ENCODE measurements around the gene MAPK8IP1. TPM values are rescaled to one million over a fixed set of nuclear protein-coding genes. Genes with fewer than 3 reads are reported as not detected.

The MAPK8IP1 gene
- total and polyA plus RNA-seq, 7 donors = 1.2 to 15.5 (median 4.9) TPM

DNA sequence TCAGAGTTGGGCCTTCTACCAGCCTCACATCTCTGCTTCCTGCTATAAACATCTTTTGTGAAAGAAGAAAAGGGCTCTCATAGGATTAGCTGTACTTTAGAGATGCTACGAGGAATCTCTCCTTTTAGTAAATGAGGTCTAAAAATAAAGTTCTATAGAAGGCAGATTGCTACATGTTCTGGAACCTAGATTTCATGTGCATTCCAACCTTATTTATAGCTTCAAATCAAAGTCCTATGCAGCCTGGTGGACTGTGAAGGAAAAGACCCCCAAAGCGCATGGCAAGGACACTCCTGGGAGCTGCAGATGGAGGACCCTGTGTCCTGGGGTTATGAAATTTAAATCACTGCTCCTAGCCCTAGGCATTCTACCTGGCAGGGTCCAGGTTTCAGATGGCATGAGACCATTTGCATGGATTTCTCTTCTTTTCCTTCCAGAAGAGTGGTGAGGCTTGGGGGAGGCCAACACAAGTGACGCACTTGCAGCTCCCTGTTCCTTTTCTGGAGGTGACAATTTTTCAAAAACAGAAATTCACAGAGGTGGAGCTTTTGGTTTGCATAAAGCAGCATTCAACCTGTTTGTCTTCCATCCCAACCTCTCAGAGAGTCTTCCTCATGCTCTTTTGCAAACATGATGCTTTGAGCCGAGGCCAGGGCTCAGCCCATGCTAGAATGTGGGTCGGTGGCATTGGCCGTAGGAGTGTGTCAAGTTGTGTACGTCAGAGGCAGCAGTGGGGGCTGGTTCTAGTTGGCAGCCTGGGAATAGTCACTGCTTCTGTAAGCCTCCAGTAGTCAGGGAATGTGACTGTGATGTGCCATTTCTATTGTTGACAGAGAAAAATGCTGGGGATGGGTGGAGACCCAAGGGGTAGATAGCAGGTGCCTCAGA lies 31.9 kb upstream of the MAPK8IP1 start:
- DNase-seq = no peak
- Histone ChIP-seq H3K36me3 (no peaks in the 10 kb centered on the region), H3K27ac (peak overlapping the region; percentile 81 to 99 (median 88)), H3K27me3 (no peaks in the 10 kb centered on the region), H3K4me3 (no peak overlapping the region), H3K9me3 (no peaks in the 10 kb centered on the region), H3K4me1 (peaks cover 0 to 100% (median 99%) of the 10 kb centered on the region in 4 donors)
- 92% methylated on average over 7 of the region's 7 CpGs for WGBS, 2 donors
- TF ChIP-seq, protein P1, sequence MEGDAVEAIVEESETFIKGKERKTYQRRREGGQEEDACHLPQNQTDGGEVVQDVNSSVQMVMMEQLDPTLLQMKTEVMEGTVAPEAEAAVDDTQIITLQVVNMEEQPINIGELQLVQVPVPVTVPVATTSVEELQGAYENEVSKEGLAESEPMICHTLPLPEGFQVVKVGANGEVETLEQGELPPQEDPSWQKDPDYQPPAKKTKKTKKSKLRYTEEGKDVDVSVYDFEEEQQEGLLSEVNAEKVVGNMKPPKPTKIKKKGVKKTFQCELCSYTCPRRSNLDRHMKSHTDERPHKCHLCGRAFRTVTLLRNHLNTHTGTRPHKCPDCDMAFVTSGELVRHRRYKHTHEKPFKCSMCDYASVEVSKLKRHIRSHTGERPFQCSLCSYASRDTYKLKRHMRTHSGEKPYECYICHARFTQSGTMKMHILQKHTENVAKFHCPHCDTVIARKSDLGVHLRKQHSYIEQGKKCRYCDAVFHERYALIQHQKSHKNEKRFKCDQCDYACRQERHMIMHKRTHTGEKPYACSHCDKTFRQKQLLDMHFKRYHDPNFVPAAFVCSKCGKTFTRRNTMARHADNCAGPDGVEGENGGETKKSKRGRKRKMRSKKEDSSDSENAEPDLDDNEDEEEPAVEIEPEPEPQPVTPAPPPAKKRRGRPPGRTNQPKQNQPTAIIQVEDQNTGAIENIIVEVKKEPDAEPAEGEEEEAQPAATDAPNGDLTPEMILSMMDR (IDR thresholded peaks at IDR 0.05) = no peak
- TF ChIP-seq EP300 (IDR thresholded peaks at IDR 0.05) (no peak), POLR2A (IDR thresholded peaks at IDR 0.05) (no peak)
- intact Hi-C loops (cut with DNase I) = no loop called here

DNA sequence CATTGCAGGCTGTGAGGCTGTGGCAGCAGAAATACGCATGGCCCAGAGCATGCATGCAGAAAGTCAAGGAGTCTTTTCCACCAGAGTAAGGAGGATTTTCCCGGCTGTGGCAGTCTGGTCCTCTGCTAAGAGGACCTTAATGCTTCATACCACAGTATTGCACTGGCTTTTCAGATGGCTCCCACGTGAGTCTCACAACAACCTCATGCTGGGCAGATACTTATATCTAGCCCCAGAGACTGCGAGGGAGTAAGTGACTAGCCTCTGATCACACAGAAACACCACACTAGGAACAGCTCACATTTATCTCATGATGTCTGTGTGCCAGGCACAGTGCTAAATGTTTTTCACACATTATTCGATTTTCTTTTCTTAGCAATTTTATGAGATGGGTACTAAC lies 30.1 kb upstream of the MAPK8IP1 start:
- TF ChIP-seq EP300 (IDR thresholded peaks at IDR 0.05) = no peak
- TF ChIP-seq, protein P1 (IDR thresholded peaks at IDR 0.05) = no peak
- TF ChIP-seq POLR2A (IDR thresholded peaks at IDR 0.05) = no peak
- TF ChIP-seq POLR2AphosphoS5 (IDR thresholded peaks at IDR 0.05) = no peak
- WGBS, 2 donors = 75 to 76% methylated on average over 5 of the region's 5 CpGs
- Histone ChIP-seq H3K9me3 (no peaks in the 10 kb centered on the region), H3K27me3 (no peaks in the 10 kb centered on the region), H3K4me3 (no peak overlapping the region), H3K27ac (peak overlapping the region; percentile 81 to 99 (median 88)), H3K4me1 (peaks cover 0 to 100% (median 99%) of the 10 kb centered on the region in 4 donors), H3K36me3 (peaks cover 0 to 6% (median 0%) of the 10 kb centered on the region in 4 donors)
- intact Hi-C loops (cut with DNase I) = no loop called here
- DNase-seq = no peak

DNA sequence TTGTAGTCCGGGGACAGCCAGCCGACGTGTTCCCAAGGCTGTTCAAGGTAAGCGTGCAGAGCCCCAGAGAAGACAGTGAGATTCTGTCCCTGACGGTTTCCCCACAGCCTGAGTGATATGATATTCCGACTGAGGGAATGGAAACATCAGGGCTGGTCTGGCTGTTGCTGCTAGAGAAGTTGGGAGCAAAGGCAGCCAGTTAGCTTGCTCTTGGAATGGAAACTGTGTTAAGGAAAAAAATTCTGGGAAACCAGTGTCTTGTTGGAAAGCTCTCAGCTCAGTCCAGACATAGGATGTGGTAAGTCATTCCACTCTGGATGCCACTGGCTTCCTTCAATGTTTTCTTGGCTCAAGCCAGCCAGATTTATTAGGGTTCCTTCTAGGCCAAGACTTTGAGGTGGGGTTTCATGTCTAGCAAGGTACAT lies 29.4 kb upstream of the MAPK8IP1 start:
- peaks cover 0 to 100% (median 99%) of the 10 kb centered on the region in 4 donors for H3K4me1 ChIP-seq
- DNase-seq = peak; percentile 79
- H3K27me3 ChIP-seq = no peaks in the 10 kb centered on the region
- whole genome bisulfite sequencing, 2 donors = 88 to 92% methylated on average over 6 of the region's 6 CpGs
- peak; percentile 62 to 93 (median 88) for TF ChIP-seq POLR2AphosphoS5 (IDR thresholded peaks at IDR 0.05)
- peak in 3 of 4 donors; percentile 12 to 82 (median 65) for TF ChIP-seq EP300 (IDR thresholded peaks at IDR 0.05)
- TF ChIP-seq POLR2A (IDR thresholded peaks at IDR 0.05) = no peak
- peaks cover 0 to 11% (median under 1%) of the 10 kb centered on the region in 4 donors for H3K36me3 ChIP-seq
- H3K9me3 ChIP-seq = no peaks in the 10 kb centered on the region
- peak overlapping the region; percentile 81 to 99 (median 88) for H3K27ac ChIP-seq
- no peak overlapping the region for H3K4me3 ChIP-seq
- intact Hi-C loops (cut with DNase I) = no loop called here

DNA sequence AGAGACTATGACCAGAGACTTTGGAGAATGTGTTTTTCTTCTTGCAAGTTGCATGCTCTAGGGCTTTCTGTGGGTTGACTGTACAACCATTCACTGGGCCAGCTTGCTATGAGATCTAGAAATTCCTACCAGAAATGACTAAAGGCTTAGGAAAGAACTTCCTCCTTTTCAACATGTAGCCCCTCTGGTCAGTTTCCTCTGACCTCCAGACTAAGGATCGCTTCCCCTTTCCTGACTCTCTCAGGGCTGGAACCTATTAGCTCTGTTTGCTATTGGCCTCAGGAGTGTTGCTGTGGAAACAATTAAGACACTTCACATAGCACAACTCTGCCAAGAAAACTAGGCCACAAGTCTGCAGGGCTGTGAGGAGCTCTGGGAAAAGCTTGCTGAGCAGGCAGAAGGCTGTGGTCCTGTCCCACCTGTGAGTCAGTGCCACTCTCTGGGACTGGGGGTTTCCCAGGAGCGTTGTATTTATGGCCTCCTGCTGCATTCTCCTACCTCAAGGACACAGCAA lies 27.4 kb upstream of the MAPK8IP1 start:
- Histone ChIP-seq H3K27me3 (no peaks in the 10 kb centered on the region), H3K9me3 (no peaks in the 10 kb centered on the region), H3K27ac (peak overlapping the region; percentile 81 to 99 (median 88)), H3K36me3 (peaks cover 16 to 31% (median 20%) of the 10 kb centered on the region in 4 donors), H3K4me3 (no peak overlapping the region), H3K4me1 (peaks cover 0 to 86% (median 84%) of the 10 kb centered on the region in 4 donors)
- peak; percentile 83 for DNase-seq
- 18 to 53% methylated on average over 2 of the region's 2 CpGs for WGBS, 2 donors
- intact Hi-C loops (cut with DNase I) = loop anchor here (2.0 kb wide), 1 partner anchor 13 kb away; no protein-coding TSS in a partner anchor
- TF ChIP-seq, protein P1 (IDR thresholded peaks at IDR 0.05) = no peak
- peak in 3 of 4 donors; percentile 48 to 79 (median 50) for TF ChIP-seq POLR2AphosphoS5 (IDR thresholded peaks at IDR 0.05)

All from sigmoid colon (tissue), 7 donors.